Measurements from ENCODE around the gene HM13. TPM values are rescaled to one million over a fixed set of nuclear protein-coding genes. Genes with fewer than 3 reads are reported as not detected.

HM13 gene
- total and polyA plus RNA-seq, 9 of the 15 experiments (the other 6 are each of a cell fraction or from before 2014, with no cell fraction given): 7.7 to 136 (median 74.5) TPM

DNA sequence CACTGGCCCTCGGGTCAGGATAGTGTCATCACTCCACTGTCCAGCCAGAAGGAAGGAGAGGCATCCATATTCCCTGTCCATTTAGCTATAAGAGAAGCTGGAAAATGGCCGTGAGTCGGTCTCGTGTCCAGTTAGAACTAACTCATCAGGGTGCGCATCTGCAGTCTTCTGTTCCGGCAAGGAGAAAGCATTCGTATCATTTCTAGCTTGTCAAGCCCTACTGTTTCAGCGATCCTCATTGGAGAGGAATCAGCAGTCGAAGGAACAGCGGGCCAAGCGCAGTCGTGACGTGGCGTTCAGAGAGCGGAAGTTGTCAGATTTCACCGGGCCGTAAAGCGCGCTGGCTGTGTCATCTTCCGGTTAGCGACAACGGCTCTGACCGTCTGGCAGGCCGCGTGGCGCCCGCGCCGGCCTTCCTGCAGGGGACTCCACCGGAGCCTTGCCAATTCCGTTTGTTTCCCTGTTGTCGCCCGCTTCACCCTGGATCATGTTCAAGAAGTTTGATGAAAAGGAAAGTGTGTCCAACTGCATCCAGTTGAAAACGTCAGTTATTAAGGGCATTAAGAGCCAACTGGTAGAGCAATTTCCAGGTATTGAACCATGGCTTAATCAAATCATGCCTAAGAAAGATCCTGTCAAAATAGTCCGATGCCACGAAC is 32.9 kb downstream of the HM13 start:
- 55% methylated on average over 36 of the region's 36 CpGs for WGBS (ENCODE audit: insufficient coverage, low coverage, missing lambda C conversion rate)
- intact Hi-C loops (cut with micrococcal nuclease): no loop called here
- Histone ChIP-seq H3K9me3 (replicated peaks; ENCODE audit: control insufficient read depth, insufficient read depth, low read depth, low read length) (no peaks in the 10 kb centered on the region), H3K36me3 (ENCODE audit: control insufficient read depth, insufficient read depth, low read length) (peaks cover 89% of the 10 kb centered on the region; the same call in 2 of the 3 replicates), H4K20me1 (replicated peaks; ENCODE audit: control insufficient read depth, insufficient read depth, low read length) (peaks cover 9% of the 10 kb centered on the region), H3K4me3 (peak overlapping the region; percentile 44), H3K9me1 (ENCODE audit: control insufficient read depth, insufficient read depth, low read length) (peaks cover 2% of the 10 kb centered on the region), H2AFZ (ENCODE audit: low read depth, low read length) (peak overlapping the region; percentile 83), H3K27ac (ENCODE audit: extremely low read depth, low read depth, low read length) (peak overlapping the region; percentile 95), H3K79me2 (ENCODE audit: control insufficient read depth, insufficient read depth, low read length) (peaks cover 38% of the 10 kb centered on the region), H3K4me2 (ENCODE audit: insufficient read depth, low read length) (peak overlapping the region; percentile 86), H3K27me3 (ENCODE audit: control insufficient read depth in 2 of 2, insufficient read depth in 2 of 2, low read length in 2 of 2) (no peaks in the 10 kb centered on the region), H3K4me1 (replicated peaks in 1 of 2; ENCODE audit: control insufficient read depth in 2 of 2, insufficient read depth in 2 of 2, low read length in 2 of 2) (peaks cover 7 to 18% of the 10 kb centered on the region in 2 experiments; a peak in 4 of 5 replicates), H3K9ac (ENCODE audit: insufficient read depth in 1 of 2, low read depth in 2 of 2, low read length in 2 of 2) (peak overlapping the region; percentile 79 to 85)
- POLR2A ChIA-PET: interaction anchor here (1.0 to 1.7 kb wide), 7 partner anchors 8 to 65 kb away, joined by 3 to 6 read pairs (median 4); partner anchors contain the start of gene ID1
- ATAC-seq (peak; percentile 78), DNase-seq (ENCODE audit: extremely low read depth in 1 of 4, low spot score in 3 of 4) (peak; percentile 62 to 87 (median 68)), FAIRE-seq (peak; percentile 95)
- in situ Hi-C loops (cut with MboI): no loop called here
- CTCF ChIA-PET (ENCODE audit: low intra/inter-chr PET ratio): no interaction called here
- no TSS peak for BruUV-seq (replicated peaks)
- TF ChIP-seq RBM39 (optimal IDR thresholded peaks at IDR 0.05; ENCODE audit: low read depth, low read length): no peak
- TF ChIP-seq HMG20A (CRISPR knock-in tag; conservative IDR thresholded peaks at IDR 0.05): no peak
- TF ChIP-seq GATAD2B (IDR thresholded peaks at IDR 0.05; ENCODE audit: borderline replicate concordance): no peak
- peak; percentile 91 for TF ChIP-seq GABPB1 (CRISPR knock-in tag; IDR thresholded peaks at IDR 0.05)
- TF ChIP-seq, protein P1, sequence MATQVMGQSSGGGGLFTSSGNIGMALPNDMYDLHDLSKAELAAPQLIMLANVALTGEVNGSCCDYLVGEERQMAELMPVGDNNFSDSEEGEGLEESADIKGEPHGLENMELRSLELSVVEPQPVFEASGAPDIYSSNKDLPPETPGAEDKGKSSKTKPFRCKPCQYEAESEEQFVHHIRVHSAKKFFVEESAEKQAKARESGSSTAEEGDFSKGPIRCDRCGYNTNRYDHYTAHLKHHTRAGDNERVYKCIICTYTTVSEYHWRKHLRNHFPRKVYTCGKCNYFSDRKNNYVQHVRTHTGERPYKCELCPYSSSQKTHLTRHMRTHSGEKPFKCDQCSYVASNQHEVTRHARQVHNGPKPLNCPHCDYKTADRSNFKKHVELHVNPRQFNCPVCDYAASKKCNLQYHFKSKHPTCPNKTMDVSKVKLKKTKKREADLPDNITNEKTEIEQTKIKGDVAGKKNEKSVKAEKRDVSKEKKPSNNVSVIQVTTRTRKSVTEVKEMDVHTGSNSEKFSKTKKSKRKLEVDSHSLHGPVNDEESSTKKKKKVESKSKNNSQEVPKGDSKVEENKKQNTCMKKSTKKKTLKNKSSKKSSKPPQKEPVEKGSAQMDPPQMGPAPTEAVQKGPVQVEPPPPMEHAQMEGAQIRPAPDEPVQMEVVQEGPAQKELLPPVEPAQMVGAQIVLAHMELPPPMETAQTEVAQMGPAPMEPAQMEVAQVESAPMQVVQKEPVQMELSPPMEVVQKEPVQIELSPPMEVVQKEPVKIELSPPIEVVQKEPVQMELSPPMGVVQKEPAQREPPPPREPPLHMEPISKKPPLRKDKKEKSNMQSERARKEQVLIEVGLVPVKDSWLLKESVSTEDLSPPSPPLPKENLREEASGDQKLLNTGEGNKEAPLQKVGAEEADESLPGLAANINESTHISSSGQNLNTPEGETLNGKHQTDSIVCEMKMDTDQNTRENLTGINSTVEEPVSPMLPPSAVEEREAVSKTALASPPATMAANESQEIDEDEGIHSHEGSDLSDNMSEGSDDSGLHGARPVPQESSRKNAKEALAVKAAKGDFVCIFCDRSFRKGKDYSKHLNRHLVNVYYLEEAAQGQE (IDR thresholded peaks at IDR 0.05; ENCODE audit: borderline replicate concordance): no peak
- TF ChIP-seq, protein P1 (CRISPR knock-in tag; IDR thresholded peaks at IDR 0.05; ENCODE audit: low read depth): no peak
- TF ChIP-seq, protein P2, sequence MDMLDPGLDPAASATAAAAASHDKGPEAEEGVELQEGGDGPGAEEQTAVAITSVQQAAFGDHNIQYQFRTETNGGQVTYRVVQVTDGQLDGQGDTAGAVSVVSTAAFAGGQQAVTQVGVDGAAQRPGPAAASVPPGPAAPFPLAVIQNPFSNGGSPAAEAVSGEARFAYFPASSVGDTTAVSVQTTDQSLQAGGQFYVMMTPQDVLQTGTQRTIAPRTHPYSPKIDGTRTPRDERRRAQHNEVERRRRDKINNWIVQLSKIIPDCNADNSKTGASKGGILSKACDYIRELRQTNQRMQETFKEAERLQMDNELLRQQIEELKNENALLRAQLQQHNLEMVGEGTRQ (CRISPR knock-in tag; IDR thresholded peaks at IDR 0.05): no peak
- TF ChIP-seq HIVEP1 (CRISPR knock-in tag; IDR thresholded peaks at IDR 0.05): no peak
- no peak for TF ChIP-seq THAP7 (CRISPR knock-in tag; IDR thresholded peaks at IDR 0.05)
- no peak for TF ChIP-seq ZNF212 (CRISPR knock-in tag; IDR thresholded peaks at IDR 0.05)
- no peak for TF ChIP-seq NONO (IDR thresholded peaks at IDR 0.05; ENCODE audit: low read depth in 2 of 2, low read length in 1 of 2)
- no peak for TF ChIP-seq PHB (CRISPR knock-in tag; IDR thresholded peaks at IDR 0.05)
- no peak for TF ChIP-seq PTBP1 (IDR thresholded peaks at IDR 0.05; ENCODE audit: low read depth, low read length)
- no peak for TF ChIP-seq PHTF2 (CRISPR knock-in tag; IDR thresholded peaks at IDR 0.05)
